ENCODE results near the gene SLC2A13.

SLC2A13 gene

DNA sequence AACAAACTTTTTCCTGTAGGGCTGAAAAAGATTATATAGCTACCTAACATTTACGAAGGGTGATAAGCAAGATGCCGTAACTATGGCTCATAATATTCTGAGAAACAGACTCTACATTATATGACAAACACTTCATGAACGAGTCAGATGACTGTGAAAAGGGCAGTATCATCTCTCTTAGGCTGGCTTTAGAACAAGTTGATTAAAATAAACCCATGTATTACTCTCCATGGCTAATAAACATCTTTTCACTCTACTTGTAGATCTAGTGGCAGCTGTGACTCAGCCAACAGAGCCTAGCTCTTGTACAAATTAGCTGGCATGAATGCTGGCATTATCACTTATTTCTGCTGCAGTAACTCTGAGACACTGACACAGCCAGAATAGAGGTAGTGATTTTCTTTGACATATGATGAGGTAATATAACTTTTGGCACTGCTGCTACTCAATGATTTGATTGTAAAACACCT, 47.1 kb downstream of the SLC2A13 start:
- TF ChIP-seq TCF12 (IDR thresholded peaks at IDR 0.05; ENCODE audit: low read depth) (no peak), NFIC (IDR thresholded peaks at IDR 0.05) (no peak), TEAD4 (IDR thresholded peaks at IDR 0.05) (no peak), EGR1 (IDR thresholded peaks at IDR 0.05) (no peak), ZBTB7A (IDR thresholded peaks at IDR 0.05; ENCODE audit: low read depth) (no peak), RAD21 (IDR thresholded peaks at IDR 0.05; ENCODE audit: low read depth) (no peak), FOXM1 (IDR thresholded peaks at IDR 0.05; ENCODE audit: borderline replicate concordance, low read depth) (no peak), TAF1 (IDR thresholded peaks at IDR 0.05; ENCODE audit: low read depth) (no peak), CREB1 (IDR thresholded peaks at IDR 0.05; ENCODE audit: low read depth) (no peak), CEBPB (IDR thresholded peaks at IDR 0.05) (no peak), EP300 (IDR thresholded peaks at IDR 0.05; ENCODE audit: borderline replicate concordance) (no peak), YY1 (IDR thresholded peaks at IDR 0.05; ENCODE audit: low read depth) (no peak)
- TF ChIP-seq, protein P1, sequence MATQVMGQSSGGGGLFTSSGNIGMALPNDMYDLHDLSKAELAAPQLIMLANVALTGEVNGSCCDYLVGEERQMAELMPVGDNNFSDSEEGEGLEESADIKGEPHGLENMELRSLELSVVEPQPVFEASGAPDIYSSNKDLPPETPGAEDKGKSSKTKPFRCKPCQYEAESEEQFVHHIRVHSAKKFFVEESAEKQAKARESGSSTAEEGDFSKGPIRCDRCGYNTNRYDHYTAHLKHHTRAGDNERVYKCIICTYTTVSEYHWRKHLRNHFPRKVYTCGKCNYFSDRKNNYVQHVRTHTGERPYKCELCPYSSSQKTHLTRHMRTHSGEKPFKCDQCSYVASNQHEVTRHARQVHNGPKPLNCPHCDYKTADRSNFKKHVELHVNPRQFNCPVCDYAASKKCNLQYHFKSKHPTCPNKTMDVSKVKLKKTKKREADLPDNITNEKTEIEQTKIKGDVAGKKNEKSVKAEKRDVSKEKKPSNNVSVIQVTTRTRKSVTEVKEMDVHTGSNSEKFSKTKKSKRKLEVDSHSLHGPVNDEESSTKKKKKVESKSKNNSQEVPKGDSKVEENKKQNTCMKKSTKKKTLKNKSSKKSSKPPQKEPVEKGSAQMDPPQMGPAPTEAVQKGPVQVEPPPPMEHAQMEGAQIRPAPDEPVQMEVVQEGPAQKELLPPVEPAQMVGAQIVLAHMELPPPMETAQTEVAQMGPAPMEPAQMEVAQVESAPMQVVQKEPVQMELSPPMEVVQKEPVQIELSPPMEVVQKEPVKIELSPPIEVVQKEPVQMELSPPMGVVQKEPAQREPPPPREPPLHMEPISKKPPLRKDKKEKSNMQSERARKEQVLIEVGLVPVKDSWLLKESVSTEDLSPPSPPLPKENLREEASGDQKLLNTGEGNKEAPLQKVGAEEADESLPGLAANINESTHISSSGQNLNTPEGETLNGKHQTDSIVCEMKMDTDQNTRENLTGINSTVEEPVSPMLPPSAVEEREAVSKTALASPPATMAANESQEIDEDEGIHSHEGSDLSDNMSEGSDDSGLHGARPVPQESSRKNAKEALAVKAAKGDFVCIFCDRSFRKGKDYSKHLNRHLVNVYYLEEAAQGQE (IDR thresholded peaks at IDR 0.05; ENCODE audit: low read depth) = no peak
- TF ChIP-seq, protein P2, sequence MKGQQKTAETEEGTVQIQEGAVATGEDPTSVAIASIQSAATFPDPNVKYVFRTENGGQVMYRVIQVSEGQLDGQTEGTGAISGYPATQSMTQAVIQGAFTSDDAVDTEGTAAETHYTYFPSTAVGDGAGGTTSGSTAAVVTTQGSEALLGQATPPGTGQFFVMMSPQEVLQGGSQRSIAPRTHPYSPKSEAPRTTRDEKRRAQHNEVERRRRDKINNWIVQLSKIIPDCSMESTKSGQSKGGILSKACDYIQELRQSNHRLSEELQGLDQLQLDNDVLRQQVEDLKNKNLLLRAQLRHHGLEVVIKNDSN (IDR thresholded peaks at IDR 0.05) = no peak
- TF ChIP-seq, protein P3, sequence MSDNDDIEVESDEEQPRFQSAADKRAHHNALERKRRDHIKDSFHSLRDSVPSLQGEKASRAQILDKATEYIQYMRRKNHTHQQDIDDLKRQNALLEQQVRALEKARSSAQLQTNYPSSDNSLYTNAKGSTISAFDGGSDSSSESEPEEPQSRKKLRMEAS (IDR thresholded peaks at IDR 0.05) = no peak

DNA sequence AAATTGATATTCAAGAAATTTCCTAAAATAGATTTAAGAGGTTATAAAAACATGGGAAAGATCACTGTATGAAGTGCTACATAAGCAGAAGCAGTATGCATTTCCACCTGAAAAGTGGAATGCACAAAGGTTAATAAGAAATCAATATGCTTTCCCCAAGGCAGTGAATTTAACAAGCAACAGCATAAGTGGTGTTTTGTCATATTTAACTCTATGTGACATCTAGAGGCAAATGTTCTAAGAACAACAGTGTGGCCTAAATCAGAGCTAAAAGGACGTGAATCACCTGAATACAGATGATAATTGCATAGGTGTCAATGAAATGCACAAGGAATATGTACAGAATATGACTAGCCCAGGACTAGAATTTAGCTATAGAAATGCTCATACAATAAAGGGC, 49.5 kb downstream of the SLC2A13 start:
- no peak for TF ChIP-seq TAF1 (IDR thresholded peaks at IDR 0.05; ENCODE audit: low read depth)
- no peak for TF ChIP-seq FOXM1 (IDR thresholded peaks at IDR 0.05; ENCODE audit: borderline replicate concordance, low read depth)
- TF ChIP-seq TCF12 (IDR thresholded peaks at IDR 0.05; ENCODE audit: low read depth) = no peak
- TF ChIP-seq RAD21 (IDR thresholded peaks at IDR 0.05; ENCODE audit: low read depth) = no peak

DNA sequence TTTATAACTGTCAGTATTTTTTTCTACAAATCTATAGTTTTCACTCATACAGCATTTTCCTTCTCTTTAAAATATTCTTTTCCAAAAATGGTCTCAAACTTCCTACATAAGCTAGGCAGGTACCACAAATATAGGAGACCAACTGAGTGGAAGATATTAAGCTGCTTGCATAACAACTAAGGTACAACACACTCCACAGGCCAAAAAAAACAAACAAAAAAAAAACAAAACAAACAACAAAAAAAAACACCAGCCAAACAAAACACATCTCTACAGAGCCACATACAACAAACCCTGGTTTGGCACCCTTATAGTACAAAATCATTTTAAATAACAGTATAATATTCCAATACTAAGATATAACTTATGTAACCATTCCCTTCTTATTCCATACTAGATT, 50.1 kb downstream of the SLC2A13 start:
- TF ChIP-seq EGR1 (IDR thresholded peaks at IDR 0.05) = no peak
- no peak for TF ChIP-seq YY1 (IDR thresholded peaks at IDR 0.05; ENCODE audit: low read depth)
- no peak for TF ChIP-seq TAF1 (IDR thresholded peaks at IDR 0.05; ENCODE audit: low read depth)
- TF ChIP-seq FOXM1 (IDR thresholded peaks at IDR 0.05; ENCODE audit: borderline replicate concordance, low read depth) = no peak
- no peak for TF ChIP-seq CEBPB (IDR thresholded peaks at IDR 0.05)
- TF ChIP-seq NFIC (IDR thresholded peaks at IDR 0.05) = no peak
- TF ChIP-seq, protein P2 (IDR thresholded peaks at IDR 0.05) = no peak
- no peak for TF ChIP-seq TEAD4 (IDR thresholded peaks at IDR 0.05)
- TF ChIP-seq EP300 (IDR thresholded peaks at IDR 0.05; ENCODE audit: borderline replicate concordance) = no peak
- no peak for TF ChIP-seq ZBTB7A (IDR thresholded peaks at IDR 0.05; ENCODE audit: low read depth)
- no peak for TF ChIP-seq TCF12 (IDR thresholded peaks at IDR 0.05; ENCODE audit: low read depth)
- TF ChIP-seq, protein P3 (IDR thresholded peaks at IDR 0.05) = no peak
- TF ChIP-seq, protein P1 (IDR thresholded peaks at IDR 0.05; ENCODE audit: low read depth) = no peak
- no peak for TF ChIP-seq CREB1 (IDR thresholded peaks at IDR 0.05; ENCODE audit: low read depth)
- no peak for TF ChIP-seq RAD21 (IDR thresholded peaks at IDR 0.05; ENCODE audit: low read depth)

DNA sequence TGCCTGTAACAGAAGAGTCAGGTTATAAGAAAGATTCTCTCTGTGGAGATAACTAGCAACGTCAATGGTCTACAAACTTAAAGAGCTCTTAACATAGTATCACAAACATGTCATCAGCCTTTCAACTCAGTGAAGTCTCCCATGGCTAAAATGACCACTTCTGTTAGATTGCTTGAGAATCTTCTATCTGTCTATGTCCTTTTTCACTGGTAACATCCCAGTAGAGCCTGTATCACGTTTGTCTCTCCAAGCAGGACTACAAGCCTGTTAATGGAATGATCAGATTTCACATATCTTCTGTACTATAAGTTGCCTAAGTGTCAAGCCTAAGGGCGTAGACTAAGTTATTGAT, 50.7 kb downstream of the SLC2A13 start:
- no peak for TF ChIP-seq FOXM1 (IDR thresholded peaks at IDR 0.05; ENCODE audit: borderline replicate concordance, low read depth)
- no peak for TF ChIP-seq TAF1 (IDR thresholded peaks at IDR 0.05; ENCODE audit: low read depth)
- no peak for TF ChIP-seq RAD21 (IDR thresholded peaks at IDR 0.05; ENCODE audit: low read depth)
- TF ChIP-seq EGR1 (IDR thresholded peaks at IDR 0.05) = no peak
- no peak for TF ChIP-seq CREB1 (IDR thresholded peaks at IDR 0.05; ENCODE audit: low read depth)
- TF ChIP-seq, protein P2 (IDR thresholded peaks at IDR 0.05) = no peak
- TF ChIP-seq EP300 (IDR thresholded peaks at IDR 0.05; ENCODE audit: borderline replicate concordance) = no peak
- no peak for TF ChIP-seq ZBTB7A (IDR thresholded peaks at IDR 0.05; ENCODE audit: low read depth)
- no peak for TF ChIP-seq TCF12 (IDR thresholded peaks at IDR 0.05; ENCODE audit: low read depth)
- no peak for TF ChIP-seq YY1 (IDR thresholded peaks at IDR 0.05; ENCODE audit: low read depth)
- TF ChIP-seq, protein P3 (IDR thresholded peaks at IDR 0.05) = no peak
- TF ChIP-seq NFIC (IDR thresholded peaks at IDR 0.05) = no peak
- no peak for TF ChIP-seq TEAD4 (IDR thresholded peaks at IDR 0.05)
- TF ChIP-seq, protein P1 (IDR thresholded peaks at IDR 0.05; ENCODE audit: low read depth) = no peak
- no peak for TF ChIP-seq CEBPB (IDR thresholded peaks at IDR 0.05)
